GM21447 (cell line): ENCODE results near the gene INHA.

ENCODE experiments used
- ATAC-seq: cut with Tn5 transposase; IDR thresholded peaks from one replicate; pipeline ENCODE4 v1.9.1; 2021; ENCODE audit not compliant: unreplicated experiment

The INHA gene

GRCh38 chr2:219540784-219541504 is 31.2 kb upstream of the INHA start:
- no peak for ATAC-seq

DNA sequence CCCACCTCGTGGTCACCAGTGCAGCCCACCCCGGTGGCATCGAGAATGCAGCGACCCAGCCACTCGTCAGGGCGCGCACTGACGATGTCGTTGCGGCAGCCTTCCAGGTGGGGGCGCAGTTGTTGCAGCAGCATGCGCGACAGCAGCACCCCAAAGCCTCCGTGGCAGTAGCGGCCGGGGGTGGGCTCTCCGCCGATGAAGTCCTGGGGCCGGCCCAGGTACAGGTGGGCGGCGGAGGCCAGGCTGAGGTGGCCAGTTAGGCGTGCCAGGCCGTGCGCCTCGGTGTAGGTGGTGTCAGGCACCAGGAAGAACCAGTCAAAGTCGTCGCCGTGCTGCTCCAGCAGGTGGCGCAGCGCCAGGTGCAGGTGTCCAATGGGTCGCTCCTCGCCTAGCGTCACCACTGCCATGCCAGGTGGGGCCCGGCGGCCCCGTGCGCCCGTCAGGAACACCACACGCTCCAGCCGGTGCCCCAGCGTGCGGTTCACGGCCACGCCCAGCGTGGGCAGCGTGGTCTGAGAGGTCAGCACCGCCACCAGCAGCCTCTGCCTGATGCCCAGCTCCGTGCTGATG is 30.4 kb upstream of the INHA start:
- ATAC-seq = peak; percentile 48

GRCh38 chr2:219542931-219543595 is 29.0 kb upstream of the INHA start:
- ATAC-seq = peak; percentile 32

DNA sequence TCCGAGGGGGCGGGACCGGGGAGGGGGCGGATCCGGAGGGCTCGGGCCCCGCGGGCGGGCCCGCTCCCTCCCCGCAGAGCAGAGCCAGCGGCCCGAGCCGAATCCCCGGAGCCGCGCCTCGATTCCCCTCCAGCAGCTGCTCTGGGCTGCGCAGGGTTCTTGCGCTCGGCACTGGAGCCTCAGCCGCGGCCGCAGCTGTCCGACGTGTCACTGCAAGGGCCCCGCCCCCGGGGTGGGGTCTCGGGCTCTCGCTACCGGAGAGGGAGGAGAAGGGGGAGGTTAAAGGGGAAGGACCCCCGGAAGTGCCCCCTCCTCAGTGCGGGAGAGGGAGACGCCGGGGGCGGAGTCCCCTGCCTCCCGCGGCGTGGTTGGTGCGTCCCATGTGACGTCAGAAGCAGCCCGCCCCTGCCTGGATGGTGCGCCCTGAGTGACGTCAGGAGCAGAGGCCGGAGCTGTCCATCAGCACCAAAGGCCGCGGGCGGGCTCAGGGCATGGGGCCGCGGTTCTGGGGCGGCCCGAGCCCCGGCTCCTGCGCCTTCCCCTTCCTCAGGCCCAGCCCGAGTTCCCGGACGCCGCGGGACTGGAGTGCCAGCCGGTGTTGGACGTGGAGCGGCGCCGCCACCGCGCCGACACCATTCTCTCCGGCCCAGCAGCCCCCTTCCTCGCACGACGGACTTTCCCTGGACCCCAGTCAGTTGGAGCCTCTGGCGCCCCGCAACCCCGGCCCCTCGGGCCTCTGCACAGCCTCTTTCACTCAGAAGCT is 28.3 kb upstream of the INHA start, which contains the start of the genes CHPF and TMEM198:
Gene CHPF, minus strand, starts transcription at position 214 of the 763 bp plus-strand sequence. CDS start 271 bp downstream, outside the sequence.
Gene TMEM198, plus strand, starts transcription at position 433 of the 763 bp plus-strand sequence. CDS start 700 bp downstream, outside the sequence.
- ATAC-seq = peak; percentile 65

DNA sequence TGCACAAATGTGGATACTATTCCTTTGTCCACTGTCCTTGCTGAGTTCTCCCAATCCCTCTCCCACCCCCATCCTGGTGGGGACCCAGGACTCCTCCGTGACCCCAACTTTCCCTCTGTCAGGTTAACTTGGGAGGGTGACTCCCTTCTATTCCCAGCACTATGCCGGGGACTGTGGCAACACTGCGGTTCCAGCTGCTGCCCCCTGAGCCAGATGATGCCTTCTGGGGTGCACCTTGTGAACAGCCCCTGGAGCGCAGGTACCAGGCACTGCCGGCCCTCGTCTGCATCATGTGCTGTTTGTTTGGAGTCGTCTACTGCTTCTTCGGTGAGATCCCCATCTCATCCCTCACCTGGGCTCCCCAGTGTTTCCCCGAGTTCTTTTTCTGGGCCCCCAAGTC is 27.5 kb upstream of the INHA start:
- no peak for ATAC-seq

- no peak for ATAC-seq
These were observed 26.7 kb upstream of the INHA start for GRCh38 chr2:219545295-219545942.

- no peak for ATAC-seq
These were observed 26.2 kb upstream of the INHA start for GRCh38 chr2:219545943-219546352.

GRCh38 chr2:219547621-219548020 is 24.5 kb upstream of the INHA start:
- no peak for ATAC-seq

DNA sequence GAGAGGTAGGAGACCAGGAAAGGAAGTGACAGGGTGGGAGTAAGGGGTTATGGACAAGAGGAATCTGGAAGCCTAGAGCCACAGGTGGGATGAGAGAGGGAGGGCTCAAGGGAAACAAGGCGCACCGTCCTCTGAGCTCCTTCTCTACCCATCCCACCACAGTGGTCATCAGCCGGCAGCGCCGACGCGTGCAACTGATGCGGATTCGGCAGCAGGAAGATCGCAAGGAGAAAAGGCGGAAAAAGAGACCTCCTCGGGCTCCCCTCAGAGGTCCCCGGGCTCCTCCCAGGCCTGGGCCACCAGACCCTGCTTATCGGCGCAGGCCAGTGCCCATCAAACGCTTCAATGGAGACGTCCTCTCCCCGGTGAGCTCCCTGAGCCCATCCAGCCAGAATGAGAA is 23.1 kb upstream of the INHA start:
- no peak for ATAC-seq

GRCh38 chr2:219549619-219550018 is 22.5 kb upstream of the INHA start:
- ATAC-seq = no peak

GRCh38 chr2:219551441-219552381 is 20.4 kb upstream of the INHA start:
- ATAC-seq = peak; percentile 31

DNA sequence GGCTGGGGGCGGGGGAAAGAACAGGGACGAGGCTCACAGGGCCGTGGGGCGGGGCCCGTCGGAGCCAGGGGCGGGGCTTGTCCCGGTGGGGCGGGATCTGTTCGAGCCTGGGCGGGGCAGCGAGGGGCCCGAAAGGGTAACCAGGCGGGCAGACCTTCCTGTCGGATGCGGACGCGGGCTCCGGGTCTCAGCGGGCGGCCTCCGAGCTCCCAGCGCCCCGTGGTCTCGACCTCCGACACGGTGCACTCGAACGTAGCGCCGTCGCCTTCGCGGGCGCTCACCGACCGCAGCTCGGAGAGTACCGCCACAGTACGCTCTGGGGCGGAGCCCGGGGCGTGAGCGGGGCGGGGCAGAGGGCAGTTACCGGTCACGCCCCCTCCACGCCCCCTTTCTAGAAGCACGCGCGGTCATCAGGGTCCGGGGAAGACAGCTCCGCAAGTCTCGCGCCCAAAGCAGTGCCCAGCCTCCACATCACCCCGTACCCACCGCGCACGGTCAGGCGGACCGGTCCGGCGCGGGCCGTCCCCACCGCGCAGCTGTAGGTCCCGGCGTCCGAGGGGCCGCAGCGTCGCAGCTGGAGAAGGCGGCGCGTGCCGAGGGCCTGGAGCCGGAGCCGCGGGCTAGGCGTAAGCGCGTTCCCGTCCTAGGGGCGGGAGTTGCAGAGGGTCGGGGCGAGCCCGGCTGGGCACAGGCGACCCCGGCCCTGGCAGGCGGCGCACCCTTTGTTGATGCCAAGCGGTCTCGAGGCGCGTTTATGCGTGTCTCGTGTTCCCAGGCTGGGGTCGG is 19.5 kb upstream of the INHA start:
- peak; percentile 83 for ATAC-seq

DNA sequence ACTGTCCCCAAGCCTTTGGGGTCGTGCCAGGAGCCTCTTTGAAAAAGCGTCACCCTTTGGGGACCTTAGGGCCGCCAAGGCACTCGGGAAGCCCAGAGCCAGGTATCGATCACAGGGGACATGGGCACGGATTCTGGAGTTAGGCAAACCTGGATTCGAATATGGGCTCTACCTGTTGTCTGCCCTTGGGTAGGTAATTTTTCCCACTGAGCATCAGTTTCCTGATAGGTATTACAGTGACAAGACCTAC is 19.0 kb upstream of the INHA start:
- ATAC-seq = no peak

DNA sequence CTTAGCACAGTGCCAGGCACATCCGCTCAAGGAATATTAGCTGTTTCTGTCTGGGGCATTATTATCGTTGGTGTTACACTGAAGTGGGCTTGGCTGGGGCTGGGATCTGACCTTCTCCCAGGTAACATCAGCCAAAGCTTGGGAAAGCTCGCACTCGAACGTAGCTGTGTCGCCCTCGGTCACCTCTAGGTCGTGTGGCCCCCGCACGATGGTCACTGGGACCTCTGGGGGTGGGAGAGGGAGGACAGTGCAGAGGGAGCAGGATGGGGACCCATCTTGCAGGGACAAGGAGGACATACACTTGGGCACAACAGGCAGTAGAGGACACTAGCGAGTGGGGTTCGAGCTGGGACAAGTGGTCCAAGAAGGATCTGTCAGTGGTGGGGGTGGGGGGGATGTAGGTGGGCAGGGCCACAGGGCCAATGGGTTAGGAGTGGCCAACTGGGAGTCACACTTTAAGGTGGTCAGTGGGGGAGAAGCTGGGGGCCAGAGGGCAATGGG is 18.6 kb upstream of the INHA start:
- ATAC-seq = no peak

- ATAC-seq = no peak
These were observed 17.8 kb upstream of the INHA start for GRCh38 chr2:219554350-219554749.

DNA sequence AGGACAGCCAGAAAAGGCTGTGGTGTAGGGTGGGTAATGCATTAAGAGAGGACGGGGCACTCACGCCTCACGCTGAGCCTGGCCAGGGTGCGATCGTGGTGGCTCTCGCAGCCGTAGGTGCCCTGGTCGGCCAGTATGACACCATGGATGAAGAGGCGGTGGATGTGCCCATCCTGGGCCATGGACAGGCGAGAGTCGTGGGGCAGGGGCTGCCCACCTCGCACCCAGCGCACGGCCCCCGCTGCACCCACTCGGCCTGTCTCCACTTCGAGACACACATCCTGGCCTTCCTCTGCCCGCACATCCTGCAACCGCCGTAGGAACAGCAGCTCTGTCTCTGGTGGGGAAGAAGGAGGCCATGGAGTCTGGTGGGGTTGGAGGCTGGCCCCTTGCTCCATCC is 16.2 kb upstream of the INHA start:
- no peak for ATAC-seq

DNA sequence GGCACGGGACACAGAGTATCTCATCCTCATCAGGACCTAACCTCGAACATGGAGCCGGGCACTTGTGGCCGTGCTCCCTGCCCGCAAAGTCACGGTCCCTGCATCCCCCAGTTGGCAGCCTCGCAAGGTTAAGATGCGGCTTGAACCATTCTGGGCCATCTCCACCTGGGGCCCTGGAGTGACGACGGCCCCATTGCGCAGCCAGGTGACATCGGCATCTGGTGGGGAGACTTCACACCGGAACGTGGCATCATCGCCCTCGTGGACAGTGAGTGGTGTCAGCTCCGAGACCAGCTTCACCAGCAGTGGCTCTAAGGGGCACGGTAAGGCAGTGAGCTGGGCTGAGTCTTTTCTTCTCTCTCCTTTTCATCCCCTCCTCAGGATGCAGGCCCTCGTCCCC is 15.7 kb upstream of the INHA start:
- ATAC-seq = no peak

- ATAC-seq = no peak
These were observed 14.8 kb upstream of the INHA start for GRCh38 chr2:219557320-219557719.
